Ovary (tissue), 9 donors: ENCODE results near the gene MUC6. TPM values are rescaled to one million over a fixed set of nuclear protein-coding genes. Genes with fewer than 3 reads are reported as not detected.
"Not testable (repeated sequence)": the region's sequence is repeated elsewhere in the genome, so short reads cannot be mapped to it uniquely, and the experiment has no call there.

Experiments
- DNase-seq, 5 donors: peaks; one replicate each; pipeline ENCODE4 v3.0.0-alpha.2; 2019 to 2020
- H3K27ac ChIP-seq, 2 donors: fragments of 200-600 bp; one replicate each; pipeline versions ENCODE4 v1.5.1 to v1.8.0; 2019 to 2022
- H3K27me3 ChIP-seq: fragments of 200-600 bp; one replicate; pipeline ENCODE4 v1.8.0; 2022
- H3K36me3 ChIP-seq: fragments of 200-600 bp; sonication (generic); one replicate; pipeline ENCODE4 v1.5.1; 2019
- H3K4me1 ChIP-seq: one replicate; pipeline ENCODE4 v1.8.1; 2013; ENCODE audit warnings: mild to moderate bottlenecking, moderate library complexity; ENCODE audit not compliant: insufficient read depth
- H3K4me3 ChIP-seq: fragments of 200-600 bp; sonication (generic); one replicate; pipeline ENCODE4 v1.5.1; 2017
- H3K9me3 ChIP-seq, 2 donors: fragments of 200-600 bp in 1 of 2; sonication (generic) in 1 of 2; one replicate each; pipeline versions ENCODE4 v1.5.1 to v1.8.1; 2013 to 2019; ENCODE audit warnings: mild to moderate bottlenecking in 1 of 2, moderate library complexity in 1 of 2
- EP300 ChIP-seq: sonication (generic); formaldehyde crosslinking; IDR thresholded peaks from one replicate; pipeline ENCODE4 v1.6.1; 2017; ENCODE audit warnings: antibody characterized with exemption
- POLR2A ChIP-seq: fragments of 450-650 bp; IDR thresholded peaks from one replicate; pipeline ENCODE4 v1.6.1; 2017; ENCODE audit warnings: antibody characterized with exemption, mild to moderate bottlenecking, moderate library complexity
- WGBS, 3 donors: extraction: QIAGEN DNeasy Blood & Tissue Kit in 1 of 3; methylation state at CpG; one replicate each; pipeline versions ENCODE4 v1.1.5 to v1.1.7; 2013 to 2017; 5-methylcytosine and 5-hydroxymethylcytosine counted together
- intact Hi-C, 4 donors: fragments of 100-400 bp; cut with DNase I; formaldehyde crosslinking; loops; one replicate each; pipeline versions ENCODE4 v1.11.0 to v1.15.1; 2022 to 2023
- polyA plus RNA-seq, 2 donors: library from polyadenylated mRNA; stranded (reverse); fragments of 200-250 nt in 1 of 2; fragments of 350-450 nt in 1 of 2; fragmentation: Illumina TruSeq in 1 of 2; extraction: RNeasy Lipid Tissue Mini Kit (QIAGEN cat#74804) in 1 of 2; gene quantifications; one replicate each; pipeline ENCODE4 v1.2.3, GENCODE V29; 2013 to 2014
- total RNA-seq, 7 donors: library from RNA; depleted of rRNA in 2 of 7; stranded (reverse); fragments of >200 nt in 2 of 7; fragmentation: NEBNext Ultra II Directional in 3 of 7; extraction: Animal tissue kit (Norgen Biotek cat#: 25700) in 3 of 7; gene quantifications; one replicate each; pipeline versions ENCODE4 v1.1.0 to v1.2.4, GENCODE V29; 2016 to 2023
- TF ChIP-seq, protein P1 (sequence below), 3 donors: fragments of 450-650 bp in 2 of 3; fragments of 200-600 bp in 1 of 3; IDR thresholded peaks; one replicate each; pipeline versions ENCODE4 v1.5.1 to v1.8.0; 2016 to 2022; ENCODE audit warnings: antibody characterized with exemption in 3 of 3, mild to moderate bottlenecking in 1 of 3
- donor health status: DM: no; HTN: no; CAD: no; lungs with moderate emphysema.
- donor health status: DM: no; HTN: no; CAD: no.
- donor health status: Bipolar disorder and iron deficiency.
- donor health status: DM: yes; HTN: yes; CAD: no.
- donor health status: DM: no; HTN: no; CAD: no.
- donor health status: DM: yes; HTN: yes; CAD: no.

MUC6 gene
- total and polyA plus RNA-seq, 9 donors: 0.02 to 7.2 (median 0.31) TPM; not detected in 1

DNA sequence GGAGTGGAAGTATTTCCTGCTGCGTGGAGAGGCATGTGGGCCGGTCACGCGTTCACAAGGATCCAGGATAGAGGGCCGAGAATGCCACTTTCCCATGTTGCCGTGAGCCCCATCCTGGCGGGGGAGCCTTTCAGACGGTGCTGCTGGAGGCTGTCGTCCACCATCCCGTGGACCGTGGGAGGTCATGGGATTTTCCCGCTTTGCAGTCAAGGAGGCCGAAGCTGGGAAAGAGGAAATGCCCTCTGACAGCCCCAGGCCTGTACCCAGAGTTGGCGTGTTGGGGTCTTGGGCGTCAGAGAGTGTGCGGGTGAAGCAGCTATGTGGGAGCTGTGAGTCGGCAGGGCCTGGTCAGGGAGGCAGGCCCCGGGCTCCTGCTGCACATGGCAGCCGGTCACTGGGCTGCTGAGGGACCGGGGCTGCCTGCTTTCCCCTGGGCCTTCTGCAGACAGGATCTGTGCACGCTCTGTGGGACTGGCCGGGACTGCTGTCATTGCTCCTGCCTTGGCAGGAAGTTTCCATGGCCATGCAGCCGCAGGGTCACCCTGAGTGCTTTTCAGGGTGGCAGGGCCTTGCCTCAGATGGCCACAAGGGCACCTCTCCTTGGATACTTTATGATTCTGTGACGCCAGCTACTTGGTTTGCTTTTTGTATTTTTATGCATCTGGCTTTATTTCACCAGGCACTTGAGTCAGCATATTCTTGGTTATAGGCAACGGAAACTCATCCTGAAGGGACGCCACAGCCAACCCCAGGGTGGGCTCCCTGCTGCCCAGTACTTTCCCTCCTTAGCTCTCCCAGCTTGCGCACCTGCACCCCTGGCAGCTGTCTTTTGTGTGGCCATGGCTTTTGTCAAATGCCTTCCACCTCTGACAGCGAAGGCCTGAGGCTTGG, 58.4 kb downstream of the MUC6 start:
- intact Hi-C loops: no loop called here
- TF ChIP-seq, protein P1, sequence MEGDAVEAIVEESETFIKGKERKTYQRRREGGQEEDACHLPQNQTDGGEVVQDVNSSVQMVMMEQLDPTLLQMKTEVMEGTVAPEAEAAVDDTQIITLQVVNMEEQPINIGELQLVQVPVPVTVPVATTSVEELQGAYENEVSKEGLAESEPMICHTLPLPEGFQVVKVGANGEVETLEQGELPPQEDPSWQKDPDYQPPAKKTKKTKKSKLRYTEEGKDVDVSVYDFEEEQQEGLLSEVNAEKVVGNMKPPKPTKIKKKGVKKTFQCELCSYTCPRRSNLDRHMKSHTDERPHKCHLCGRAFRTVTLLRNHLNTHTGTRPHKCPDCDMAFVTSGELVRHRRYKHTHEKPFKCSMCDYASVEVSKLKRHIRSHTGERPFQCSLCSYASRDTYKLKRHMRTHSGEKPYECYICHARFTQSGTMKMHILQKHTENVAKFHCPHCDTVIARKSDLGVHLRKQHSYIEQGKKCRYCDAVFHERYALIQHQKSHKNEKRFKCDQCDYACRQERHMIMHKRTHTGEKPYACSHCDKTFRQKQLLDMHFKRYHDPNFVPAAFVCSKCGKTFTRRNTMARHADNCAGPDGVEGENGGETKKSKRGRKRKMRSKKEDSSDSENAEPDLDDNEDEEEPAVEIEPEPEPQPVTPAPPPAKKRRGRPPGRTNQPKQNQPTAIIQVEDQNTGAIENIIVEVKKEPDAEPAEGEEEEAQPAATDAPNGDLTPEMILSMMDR (IDR thresholded peaks at IDR 0.05): no peak
- TF ChIP-seq POLR2A (no peak), EP300 (no peak)
- Histone ChIP-seq H3K27ac (no peak overlapping the region), H3K27me3 (no peaks in the 10 kb centered on the region), H3K36me3 (no peaks in the 10 kb centered on the region), H3K9me3 (no peaks in the 10 kb centered on the region), H3K4me1 (no peaks in the 10 kb centered on the region), H3K4me3 (no peak overlapping the region)
- DNase-seq: no peak
- WGBS, 3 donors: 86 to 88% (median 87%) methylated on average over 28 of the region's 28 CpGs

DNA sequence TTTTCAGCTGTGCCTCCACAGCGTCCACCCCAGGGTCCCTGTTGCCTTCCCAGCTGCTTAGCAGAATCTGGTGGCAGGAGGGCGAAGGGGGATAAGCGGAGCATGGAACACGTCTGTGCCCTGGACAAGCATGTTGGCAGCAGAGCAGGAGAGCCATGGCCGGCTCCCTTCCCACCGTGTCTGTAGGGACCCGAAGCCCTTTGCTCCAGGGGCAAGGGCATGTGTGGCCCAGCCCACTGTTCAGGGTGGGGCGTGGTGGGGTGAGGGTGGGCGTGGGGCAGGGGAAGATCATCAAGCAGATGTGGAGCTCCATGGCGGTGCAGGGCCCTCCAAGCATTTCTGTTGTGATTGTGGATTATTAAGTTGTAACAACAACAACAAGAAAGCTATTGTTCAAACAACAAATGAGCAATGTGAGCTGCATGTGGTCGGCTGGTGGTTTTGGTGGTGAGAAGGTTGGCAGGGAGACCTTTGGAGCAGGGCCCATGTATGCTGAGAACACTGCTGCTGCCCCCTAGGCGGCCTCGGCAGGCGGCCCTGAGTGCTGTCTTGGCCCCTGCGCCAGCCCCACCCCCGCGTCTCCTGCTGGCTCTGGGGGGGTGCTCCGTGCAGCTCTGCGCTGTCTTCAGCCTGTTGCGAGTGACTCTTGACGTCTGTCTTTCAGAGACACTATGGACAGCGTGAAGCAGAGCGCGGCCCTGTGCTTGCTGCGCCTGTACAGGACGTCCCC, 59.9 kb downstream of the MUC6 start:
- Histone ChIP-seq H3K27me3 (no peaks in the 10 kb centered on the region), H3K4me3 (no peak overlapping the region), H3K9me3 (no peaks in the 10 kb centered on the region), H3K36me3 (no peaks in the 10 kb centered on the region), H3K27ac (no peak overlapping the region), H3K4me1 (no peaks in the 10 kb centered on the region)
- 67 to 79% (median 74%) methylated on average over 26 of the region's 26 CpGs for WGBS, 3 donors
- no peak for DNase-seq
- TF ChIP-seq POLR2A (no peak), EP300 (no peak)
- TF ChIP-seq, protein P1 (IDR thresholded peaks at IDR 0.05): no peak
- intact Hi-C loops: no loop called here

DNA sequence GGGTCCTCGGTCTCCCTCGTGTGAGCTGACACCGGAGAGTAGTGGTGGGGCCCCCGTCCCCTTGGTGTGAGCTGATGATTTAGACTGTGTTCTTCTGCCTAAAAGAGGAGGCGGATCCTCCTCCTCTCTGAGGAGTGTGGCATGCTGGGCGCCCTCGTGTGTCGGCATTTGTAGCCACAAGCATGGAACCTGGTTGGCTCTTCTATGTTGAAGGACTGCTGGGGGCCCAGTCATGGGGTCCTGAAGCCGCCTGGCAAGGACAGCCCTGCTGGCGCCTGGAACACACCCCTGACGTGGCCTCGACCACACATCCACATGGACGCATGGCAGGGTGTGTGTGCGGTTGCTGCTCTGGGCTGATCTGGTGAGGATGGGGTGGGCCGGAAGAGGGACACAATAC, 60.7 kb downstream of the MUC6 start:
- intact Hi-C loops: no loop called here
- H3K4me1 ChIP-seq: no peaks in the 10 kb centered on the region
- H3K9me3 ChIP-seq: no peaks in the 10 kb centered on the region
- TF ChIP-seq, protein P1 (IDR thresholded peaks at IDR 0.05): no peak
- TF ChIP-seq POLR2A: no peak
- TF ChIP-seq EP300: no peak
- H3K4me3 ChIP-seq: no peak overlapping the region
- 45 to 68% (median 65%) methylated on average over 15 of the region's 15 CpGs for WGBS, 3 donors
- H3K36me3 ChIP-seq: no peaks in the 10 kb centered on the region
- H3K27ac ChIP-seq: no peak overlapping the region
- H3K27me3 ChIP-seq: no peaks in the 10 kb centered on the region
- DNase-seq: peak in 1 of 5 donors; percentile 59

DNA sequence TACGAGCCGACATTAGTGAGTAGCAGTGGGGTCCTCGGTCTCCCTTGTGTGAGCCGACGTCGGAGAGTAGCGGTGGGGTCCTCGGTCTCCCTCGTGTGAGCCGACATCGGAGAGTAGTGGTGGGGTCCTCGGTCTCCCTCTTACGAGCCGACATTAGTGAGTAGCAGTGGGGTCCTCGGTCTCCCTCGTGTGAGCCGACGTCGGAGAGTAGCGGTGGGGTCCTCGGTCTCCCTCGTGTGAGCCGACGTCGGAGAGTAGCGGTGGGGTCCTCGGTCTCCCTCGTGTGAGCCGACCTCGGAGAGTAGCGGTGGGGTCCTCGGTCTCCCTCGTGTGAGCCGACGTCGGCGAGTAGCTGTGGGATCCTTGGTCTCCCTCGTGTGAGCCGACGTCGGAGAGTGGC, 61.1 kb downstream of the MUC6 start:
- H3K27me3 ChIP-seq, H3K27ac ChIP-seq, DNase-seq, H3K9me3 ChIP-seq, H3K36me3 ChIP-seq, H3K4me3 ChIP-seq, H3K4me1 ChIP-seq, intact Hi-C loops: not testable (repeated sequence)
- WGBS, 3 donors: 81 to 92% (median 90%) methylated on average over 41 of the region's 41 CpGs

DNA sequence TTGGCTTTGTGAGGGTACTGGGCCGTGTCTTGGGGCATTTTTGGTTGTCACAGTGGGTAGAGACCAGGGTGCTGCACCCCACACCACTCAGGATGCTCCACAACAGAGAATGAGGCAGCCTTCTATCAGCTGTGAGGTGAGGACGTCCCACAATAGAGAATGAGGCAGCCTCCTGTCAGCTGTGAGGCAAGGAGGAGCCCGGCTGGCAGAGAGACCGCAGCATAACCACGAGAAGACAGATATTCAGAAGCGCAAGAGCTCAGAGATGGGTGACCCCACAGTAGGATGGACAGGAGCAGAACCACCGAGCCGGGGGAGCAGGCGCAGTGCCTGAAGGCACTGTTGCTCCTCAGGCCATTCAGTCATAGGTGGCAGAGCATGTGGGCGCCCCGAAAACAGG, 63.3 kb downstream of the MUC6 start:
- no peaks in the 10 kb centered on the region for H3K27me3 ChIP-seq
- TF ChIP-seq EP300 (no peak), POLR2A (no peak)
- TF ChIP-seq, protein P1 (IDR thresholded peaks at IDR 0.05): no peak
- no peaks in the 10 kb centered on the region for H3K4me1 ChIP-seq
- no peak overlapping the region for H3K4me3 ChIP-seq
- intact Hi-C loops: no loop called here
- WGBS, 3 donors: 86 to 93% (median 93%) methylated on average over 11 of the region's 11 CpGs
- H3K27ac ChIP-seq: no peak overlapping the region
- H3K9me3 ChIP-seq: no peaks in the 10 kb centered on the region
- H3K36me3 ChIP-seq: no peaks in the 10 kb centered on the region
- no peak for DNase-seq
